Loucy (cell line): ENCODE results near the gene PDRG1.

Experiments
- EZH2phosphoT487 ChIP-seq: fragments of 200-600 bp; IDR thresholded peaks from 2 replicates; pipeline ENCODE4 v1.6.1; 2018; ENCODE audit warnings: antibody characterized with exemption, mild to moderate bottlenecking, moderate library complexity, borderline replicate concordance
- TF ChIP-seq, protein P1 (sequence below): fragments of 200-600 bp; sonication (generic); conservative IDR thresholded peaks from 2 replicates; pipeline ENCODE4 v1.5.1; 2014; ENCODE audit warnings: mild to moderate bottlenecking, antibody characterized with exemption, low read length

GRCh38 chr20:31987744-31988143 is 35.9 kb upstream of the PDRG1 start:
- TF ChIP-seq, protein P1, sequence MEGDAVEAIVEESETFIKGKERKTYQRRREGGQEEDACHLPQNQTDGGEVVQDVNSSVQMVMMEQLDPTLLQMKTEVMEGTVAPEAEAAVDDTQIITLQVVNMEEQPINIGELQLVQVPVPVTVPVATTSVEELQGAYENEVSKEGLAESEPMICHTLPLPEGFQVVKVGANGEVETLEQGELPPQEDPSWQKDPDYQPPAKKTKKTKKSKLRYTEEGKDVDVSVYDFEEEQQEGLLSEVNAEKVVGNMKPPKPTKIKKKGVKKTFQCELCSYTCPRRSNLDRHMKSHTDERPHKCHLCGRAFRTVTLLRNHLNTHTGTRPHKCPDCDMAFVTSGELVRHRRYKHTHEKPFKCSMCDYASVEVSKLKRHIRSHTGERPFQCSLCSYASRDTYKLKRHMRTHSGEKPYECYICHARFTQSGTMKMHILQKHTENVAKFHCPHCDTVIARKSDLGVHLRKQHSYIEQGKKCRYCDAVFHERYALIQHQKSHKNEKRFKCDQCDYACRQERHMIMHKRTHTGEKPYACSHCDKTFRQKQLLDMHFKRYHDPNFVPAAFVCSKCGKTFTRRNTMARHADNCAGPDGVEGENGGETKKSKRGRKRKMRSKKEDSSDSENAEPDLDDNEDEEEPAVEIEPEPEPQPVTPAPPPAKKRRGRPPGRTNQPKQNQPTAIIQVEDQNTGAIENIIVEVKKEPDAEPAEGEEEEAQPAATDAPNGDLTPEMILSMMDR: no peak
- TF ChIP-seq EZH2phosphoT487: no peak
